CD14-positive monocyte (primary cell): ENCODE data around the gene ZNF407. TPM values are rescaled to one million over a fixed set of nuclear protein-coding genes. Genes with fewer than 3 reads are reported as not detected.
A peak's percentile ranks its signal among the peaks of the same experiment; 100 is the strongest.

ENCODE experiments used
- DNase-seq, 3 donors: peaks; one replicate each; pipeline ENCODE4 v3.0.0-alpha.2; 2011 to 2022
- H2AFZ ChIP-seq: 2 replicates; pipeline ENCODE4 v1.6.0; 2012; ENCODE audit warnings: mild to moderate bottlenecking, low read depth, low read length, inconsistent platforms; ENCODE audit not compliant: insufficient read depth, poor library complexity, severe bottlenecking
- H3K27ac ChIP-seq, 2 donors: 1 replicate in 1 of 2; 2 replicates in 1 of 2; pipeline ENCODE4 v1.5.1; 2012 to 2013; ENCODE audit warnings: low read length in 2 of 2, control low read depth in 1 of 2, inconsistent platforms in 1 of 2, low read depth in 1 of 2, mild to moderate bottlenecking in 1 of 2
- H3K27me3 ChIP-seq, 2 donors: one replicate each; pipeline versions ENCODE4 v1.6.0 to v1.6.1; 2011 to 2013; ENCODE audit warnings: low read length in 2 of 2; ENCODE audit not compliant: control insufficient read depth in 2 of 2, insufficient read depth in 2 of 2
- H3K36me3 ChIP-seq, 2 donors: replicated peaks in 1 of 2; 1 replicate in 1 of 2; 2 replicates in 1 of 2; pipeline versions ENCODE4 v1.5.1 to v1.6.1; 2012 to 2013; ENCODE audit warnings: low read length in 2 of 2, control low read depth in 1 of 2, inconsistent platforms in 1 of 2, mild to moderate bottlenecking in 1 of 2; ENCODE audit not compliant: insufficient read depth in 2 of 2, control insufficient read depth in 1 of 2
- H3K4me1 ChIP-seq, 2 donors: 1 replicate in 1 of 2; 2 replicates in 1 of 2; pipeline versions ENCODE4 v1.5.1 to v1.6.1; 2012 to 2013; ENCODE audit warnings: low read length in 2 of 2, control low read depth in 1 of 2, inconsistent platforms in 1 of 2, mild to moderate bottlenecking in 1 of 2, moderate library complexity in 1 of 2; ENCODE audit not compliant: insufficient read depth in 2 of 2, control insufficient read depth in 1 of 2
- H3K4me2 ChIP-seq: replicated peaks from 2 replicates; pipeline ENCODE3; 2012; ENCODE audit warnings: low read length, moderate library complexity, mild to moderate bottlenecking; ENCODE audit not compliant: poor library complexity, severe bottlenecking; ENCODE audit errors: extremely low read depth
- H3K4me3 ChIP-seq, 3 experiments: fragments of 200-600 bp in 1 of 3; sonication (generic) in 1 of 3; replicated peaks in 1 of 3; 1 replicate in 2 of 3; 2 replicates in 1 of 3; pipeline ENCODE4 v1.5.1; 2011 to 2013; ENCODE audit warnings: low read length in 3 of 3, mild to moderate bottlenecking in 3 of 3, control low read depth in 2 of 3, low read depth in 2 of 3, inconsistent platforms in 1 of 3, moderate library complexity in 1 of 3
- H3K79me2 ChIP-seq: 2 replicates; pipeline ENCODE4 v1.6.0; 2012; ENCODE audit warnings: mild to moderate bottlenecking, control low read depth, inconsistent platforms, low read length, moderate library complexity; ENCODE audit not compliant: insufficient read depth
- H3K9ac ChIP-seq: 2 replicates; pipeline ENCODE4 v1.6.0; 2017; ENCODE audit warnings: low read length, mild to moderate bottlenecking; ENCODE audit not compliant: insufficient read depth, poor library complexity, severe bottlenecking
- H3K9me3 ChIP-seq, 2 donors: replicated peaks in 1 of 2; 1 replicate in 1 of 2; 2 replicates in 1 of 2; pipeline versions ENCODE4 v1.5.1 to v1.6.1; 2012 to 2013; ENCODE audit warnings: low read length in 2 of 2, control low read depth in 1 of 2; ENCODE audit not compliant: control insufficient read depth in 1 of 2, insufficient read depth in 1 of 2
- H4K20me1 ChIP-seq: 2 replicates; pipeline ENCODE4 v1.6.0; 2012; ENCODE audit warnings: mild to moderate bottlenecking, low read length, control low read depth, moderate library complexity; ENCODE audit not compliant: insufficient read depth
- H3K27ac Mint-ChIP-seq, 7 donors: one replicate each; pipeline ENCODE4 v1.8.0; 2020; ENCODE audit warnings: mild to moderate bottlenecking in 7 of 7, mixed read lengths in 7 of 7, moderate library complexity in 6 of 7, inconsistent platforms in 2 of 7
- H3K27me3 Mint-ChIP-seq, 3 donors: one replicate each; pipeline ENCODE4 v1.8.0; 2021 to 2022; ENCODE audit warnings: low read depth in 3 of 3, mild to moderate bottlenecking in 3 of 3, mixed read lengths in 3 of 3, moderate library complexity in 3 of 3, inconsistent platforms in 1 of 3
- H3K36me3 Mint-ChIP-seq, 2 donors: one replicate each; pipeline ENCODE4 v1.8.0; 2020; ENCODE audit warnings: mixed read lengths in 2 of 2, inconsistent platforms in 1 of 2, mild to moderate bottlenecking in 1 of 2
- H3K4me1 Mint-ChIP-seq: one replicate; pipeline ENCODE4 v1.8.0; 2020; ENCODE audit warnings: mild to moderate bottlenecking, mixed read lengths
- H3K4me3 Mint-ChIP-seq, 2 donors: one replicate each; pipeline ENCODE4 v1.8.0; 2020; ENCODE audit warnings: mild to moderate bottlenecking in 2 of 2, mixed read lengths in 2 of 2, moderate library complexity in 1 of 2
- H3K9me3 Mint-ChIP-seq, 7 donors: one replicate each; pipeline ENCODE4 v1.8.0; 2020 to 2022; ENCODE audit warnings: mixed read lengths in 7 of 7, mild to moderate bottlenecking in 6 of 7, moderate library complexity in 6 of 7, inconsistent platforms in 2 of 7
- CTCF ChIP-seq: fragments of 200-600 bp; IDR thresholded peaks from one replicate; pipeline ENCODE4 v1.8.0; 2022; ENCODE audit warnings: antibody characterized with exemption, mild to moderate bottlenecking
- WGBS: methylation state at CpG from one replicate; pipeline ENCODE4 v1.1.5; 2013; ENCODE audit warnings: missing lambda C conversion rate; ENCODE audit not compliant: insufficient coverage; 5-methylcytosine and 5-hydroxymethylcytosine counted together
- intact Hi-C, 2 donors: fragments of 100-400 bp; cut with micrococcal nuclease; formaldehyde crosslinking; loops; one replicate each; pipeline versions ENCODE4 v1.15.0 to v1.15.1; 2023
- polyA plus RNA-seq, 3 donors: library from polyadenylated mRNA; depleted of rRNA in 1 of 3; unstranded in 2 of 3; stranded (reverse) in 1 of 3; fragments of 300-500 nt in 2 of 3; fragments of >200 nt in 1 of 3; fragmentation: Illumina TruSeq in 2 of 3; gene quantifications; 1 replicate in 2 of 3; 2 replicates in 1 of 3; pipeline ENCODE4 v1.2.3, GENCODE V29; 2012 to 2021

ZNF407 gene
- polyA plus RNA-seq, 3 donors: 1.3 to 3.6 (median 1.6) TPM

DNA sequence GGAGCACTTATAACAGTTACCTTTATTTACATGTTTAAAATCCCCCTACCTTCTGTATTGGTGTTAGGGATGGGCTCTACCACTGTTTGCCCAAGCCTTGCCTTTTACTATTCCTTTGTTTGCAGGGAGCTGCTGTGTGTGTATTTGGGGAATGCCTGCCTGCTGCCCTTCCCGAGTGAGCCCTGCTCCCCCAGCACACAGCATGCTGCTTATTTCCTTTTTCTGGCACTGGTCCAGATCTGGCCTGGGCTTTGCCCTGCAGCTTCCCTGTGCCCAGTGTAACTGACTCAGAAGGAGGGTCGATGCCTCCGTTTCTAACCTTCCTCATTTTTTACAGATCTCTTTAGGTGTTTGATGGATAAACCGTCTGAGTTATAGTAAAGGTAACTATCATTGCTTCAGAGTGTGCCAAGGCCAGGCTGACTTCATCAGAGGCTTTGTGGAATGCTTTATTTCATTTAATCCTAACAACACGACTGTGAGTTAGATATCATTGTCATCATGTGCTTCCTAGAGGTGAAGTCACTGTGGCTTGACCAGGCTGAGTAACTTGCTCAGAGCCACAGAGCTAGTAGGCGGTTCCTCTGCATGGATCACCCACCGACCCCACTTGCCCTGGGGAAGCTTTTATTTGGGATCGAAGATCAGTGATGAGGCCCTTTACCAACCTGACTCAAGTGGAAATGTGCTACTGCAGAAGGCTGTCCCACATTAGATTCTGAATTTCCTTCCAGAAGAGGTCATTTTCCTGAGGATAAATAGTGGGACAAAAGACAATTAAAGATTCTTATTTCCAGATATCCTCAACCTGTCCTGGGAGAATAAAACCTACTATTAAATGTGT, 238.8 kb downstream of the ZNF407 start:
- Histone ChIP-seq H3K9ac (no peak overlapping the region), H3K4me1 (no peaks in the 10 kb centered on the region), H3K27ac (no peak overlapping the region), H3K9me3 (no peaks in the 10 kb centered on the region), H3K4me2 (no peak overlapping the region), H2AFZ (no peak overlapping the region), H3K36me3 (peaks cover 4 to 5% of the 10 kb centered on the region in 2 donors), H3K4me3 (no peak overlapping the region), H3K79me2 (no peaks in the 10 kb centered on the region), H3K27me3 (no peaks in the 10 kb centered on the region), H4K20me1 (no peaks in the 10 kb centered on the region)
- WGBS: 96% methylated on average over 3 of the region's 8 CpGs
- H3K4me3 Mint-ChIP-seq: no peak overlapping the region
- intact Hi-C loops: no loop called here
- H3K27ac Mint-ChIP-seq: peak overlapping the region in 1 of 7 donors; percentile 74
- H3K9me3 Mint-ChIP-seq: no peaks in the 10 kb centered on the region
- no peak for TF ChIP-seq CTCF
- DNase-seq: no peak
- peaks cover 8% of the 10 kb centered on the region for H3K4me1 Mint-ChIP-seq
- H3K36me3 Mint-ChIP-seq: peaks cover 26 to 32% of the 10 kb centered on the region in 2 donors
- H3K27me3 Mint-ChIP-seq: peaks cover 0 to 4% (median 0%) of the 10 kb centered on the region in 3 donors

DNA sequence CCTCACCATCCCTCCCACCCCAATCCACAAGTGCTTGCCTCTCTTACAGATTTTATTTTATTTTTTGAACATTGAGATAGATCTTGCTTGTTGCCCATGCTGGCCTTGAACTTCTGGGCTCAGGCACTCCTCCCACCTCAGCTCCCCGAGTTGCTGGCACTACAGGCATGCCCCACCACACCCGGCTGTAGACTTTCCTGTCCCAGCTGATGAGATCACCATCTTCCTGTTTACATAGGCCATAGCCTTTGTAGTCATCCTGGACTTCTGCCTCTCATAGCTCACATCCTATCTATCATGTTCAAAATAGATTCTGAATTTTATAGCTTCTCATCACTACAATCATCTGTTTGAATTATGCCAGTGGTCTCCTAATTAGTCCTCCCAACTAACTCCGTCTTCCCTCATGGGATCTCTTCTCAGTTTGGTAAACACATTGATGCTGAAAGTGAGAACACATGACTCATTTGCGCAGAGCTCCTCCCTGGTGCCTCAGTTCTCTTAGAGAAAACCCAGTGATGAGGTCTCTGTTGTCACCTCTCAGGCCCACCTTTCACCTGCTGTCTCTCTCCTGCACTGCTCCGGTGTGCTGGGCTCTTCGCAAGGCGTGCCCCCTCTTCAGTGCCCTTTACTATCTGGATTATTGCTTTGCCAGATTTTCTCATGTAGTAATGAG, 243.0 kb downstream of the ZNF407 start:
- Histone ChIP-seq H3K4me2 (no peak overlapping the region), H3K27me3 (no peaks in the 10 kb centered on the region), H3K4me3 (no peak overlapping the region), H4K20me1 (no peaks in the 10 kb centered on the region), H3K9me3 (no peaks in the 10 kb centered on the region), H3K79me2 (no peaks in the 10 kb centered on the region), H3K27ac (no peak overlapping the region), H3K4me1 (no peaks in the 10 kb centered on the region), H2AFZ (no peak overlapping the region), H3K36me3 (peaks cover 4 to 5% of the 10 kb centered on the region in 2 donors), H3K9ac (no peak overlapping the region)
- Mint-ChIP-seq H3K27me3 (no peaks in the 10 kb centered on the region), H3K4me1 (peaks cover 5% of the 10 kb centered on the region), H3K9me3 (peaks cover 0 to 3% (median 0%) of the 10 kb centered on the region in 7 donors), H3K4me3 (no peak overlapping the region), H3K36me3 (peaks cover 22 to 30% of the 10 kb centered on the region in 2 donors), H3K27ac (no peak overlapping the region)
- intact Hi-C loops: no loop called here
- 91% methylated on average over 6 of the region's 7 CpGs for WGBS
- no peak for DNase-seq
- no peak for TF ChIP-seq CTCF
